HG02571 (cell line): ENCODE measurements around the gene SNAP25.

Source experiments
- ATAC-seq: cut with Tn5 transposase; IDR thresholded peaks from one replicate; pipeline ENCODE4 v1.9.1; 2021; ENCODE audit warnings: mild to moderate bottlenecking, moderate library complexity; ENCODE audit not compliant: unreplicated experiment

The SNAP25 gene

GRCh38 chr20:10261702-10262101 is 43.1 kb downstream of the SNAP25 start:
- ATAC-seq, result no peak

GRCh38 chr20:10263385-10264165 is 44.9 kb downstream of the SNAP25 start:
- no peak for ATAC-seq

DNA sequence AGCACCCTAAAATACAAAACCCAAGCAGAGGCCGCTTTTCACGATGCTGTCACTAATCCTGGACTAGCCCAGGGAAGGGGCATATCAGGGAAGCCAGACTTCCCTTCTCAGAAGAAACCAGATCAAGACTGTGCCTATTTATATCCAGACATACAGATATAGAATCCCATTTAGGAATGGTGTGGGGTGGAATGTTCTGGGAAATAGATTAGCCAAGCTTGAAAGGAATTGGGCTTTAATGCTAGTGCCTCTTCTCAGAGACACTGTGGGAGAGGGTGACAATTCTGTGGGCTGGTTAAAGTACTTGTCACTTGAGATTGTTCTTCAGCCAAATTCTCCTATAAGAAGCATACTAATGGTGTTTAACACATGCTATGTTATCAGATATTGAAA is 45.5 kb downstream of the SNAP25 start:
- ATAC-seq, result no peak

DNA sequence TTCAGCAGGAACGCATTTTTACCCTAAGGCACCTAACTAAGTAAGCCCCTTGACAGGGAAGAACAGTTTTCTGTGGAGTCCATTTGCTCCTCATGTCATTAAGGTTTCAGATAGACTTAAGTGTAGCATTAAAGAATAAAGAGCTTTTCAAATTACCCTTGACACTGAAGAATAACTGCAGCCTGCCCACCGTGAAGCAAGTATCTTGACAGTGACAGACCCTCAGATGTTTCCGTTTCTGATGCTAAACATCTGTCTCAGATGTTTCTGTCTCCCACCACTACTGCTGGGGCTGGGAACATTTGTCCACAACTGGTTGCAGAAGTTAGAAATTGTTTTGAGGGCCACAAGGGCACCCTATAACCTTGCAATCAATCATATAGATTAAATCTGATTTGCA is 50.0 kb downstream of the SNAP25 start:
- ATAC-seq, result no peak

DNA sequence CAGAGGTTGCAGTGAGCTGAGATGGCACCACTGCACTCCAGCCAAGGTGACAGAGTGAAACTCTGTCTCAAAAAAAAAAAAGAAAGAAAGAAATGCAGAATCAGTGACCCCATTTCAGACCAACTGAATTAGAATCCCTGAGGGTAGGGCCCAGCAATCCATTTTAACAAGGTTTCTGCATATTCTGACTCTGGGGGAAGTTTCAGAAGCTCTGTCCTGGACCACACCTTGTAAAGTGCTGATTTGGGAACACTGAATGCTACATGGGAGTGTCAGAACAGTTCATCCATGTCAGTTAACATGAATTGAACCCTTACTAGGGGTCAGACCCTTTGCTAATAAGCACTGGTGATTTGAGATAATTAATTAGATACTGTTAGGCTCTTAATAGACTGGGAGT is 52.0 kb downstream of the SNAP25 start:
- ATAC-seq, result no peak

DNA sequence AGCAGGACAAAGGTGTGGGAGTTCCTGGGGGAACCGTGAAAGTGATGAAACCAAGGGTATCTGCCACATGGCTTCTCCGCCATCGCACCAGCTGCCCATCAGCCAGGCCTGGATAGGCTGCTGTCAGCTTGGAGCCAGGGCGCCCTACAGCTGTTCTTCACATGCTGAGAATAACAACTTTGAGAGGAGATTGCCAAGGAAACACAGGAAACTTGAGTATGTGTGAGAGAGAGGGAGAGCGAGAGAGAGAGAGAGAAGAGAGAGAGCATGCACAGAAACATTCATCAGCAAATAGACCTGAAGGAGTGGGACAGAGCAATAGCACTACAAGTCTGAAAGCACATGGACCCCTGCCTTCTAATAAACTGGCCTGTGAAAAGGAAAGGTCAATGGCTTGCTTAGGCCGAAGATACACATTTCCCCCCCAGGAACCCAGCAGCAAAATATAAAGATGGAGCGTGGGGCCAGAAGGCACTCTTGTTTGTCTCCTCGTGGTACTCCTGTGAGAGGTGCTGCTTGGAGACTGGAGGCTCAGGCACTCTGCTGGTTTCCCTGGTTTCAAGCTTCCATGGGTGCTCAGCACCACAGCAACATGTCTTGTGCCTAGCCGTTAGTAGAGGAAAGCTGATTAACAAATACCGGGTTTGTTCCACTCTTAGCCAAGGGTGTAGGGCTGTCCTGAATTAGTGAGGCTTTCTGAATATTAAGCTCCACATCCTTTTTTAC is 53.0 kb downstream of the SNAP25 start:
- no peak for ATAC-seq

GRCh38 chr20:10276878-10277580 is 58.4 kb downstream of the SNAP25 start:
- ATAC-seq, result no peak

DNA sequence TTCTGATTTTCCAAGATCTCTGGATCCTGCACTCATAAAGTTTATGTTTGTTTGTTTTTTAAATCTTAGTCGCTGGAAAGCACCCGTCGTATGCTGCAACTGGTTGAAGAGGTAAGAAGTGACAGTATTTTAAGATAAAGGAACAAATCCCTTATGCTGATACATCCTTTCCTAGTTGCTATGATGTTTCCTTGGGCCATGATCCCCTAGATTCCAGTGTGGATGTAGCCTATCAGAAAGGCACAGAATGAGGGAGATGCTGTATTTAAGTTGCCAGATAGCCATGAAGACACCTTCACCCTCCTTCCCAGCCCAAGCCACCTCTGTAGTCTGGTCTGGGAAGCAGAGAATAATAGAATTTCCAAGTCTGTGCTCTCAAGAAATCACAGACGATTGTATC is 59.0 kb downstream of the SNAP25 start:
- ATAC-seq, result no peak

DNA sequence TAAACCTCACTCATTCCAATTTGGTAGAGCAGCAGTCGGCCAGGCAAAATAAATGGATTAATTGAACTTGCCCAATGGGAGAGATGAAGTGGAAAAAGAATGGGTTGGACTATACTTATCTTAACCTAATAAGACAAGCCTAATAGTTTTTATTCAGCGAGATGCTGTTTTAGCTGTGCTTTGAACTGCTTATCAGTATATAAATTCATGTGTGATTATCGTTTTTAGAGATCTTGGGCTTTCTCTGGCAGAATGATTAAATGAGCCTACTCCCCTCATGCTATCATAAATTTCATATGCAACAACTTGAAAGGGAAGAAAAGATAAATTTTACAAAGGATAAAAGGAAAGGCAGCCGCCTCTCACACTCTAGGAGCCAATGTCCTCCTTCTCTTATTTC is 59.8 kb downstream of the SNAP25 start:
- no peak for ATAC-seq

DNA sequence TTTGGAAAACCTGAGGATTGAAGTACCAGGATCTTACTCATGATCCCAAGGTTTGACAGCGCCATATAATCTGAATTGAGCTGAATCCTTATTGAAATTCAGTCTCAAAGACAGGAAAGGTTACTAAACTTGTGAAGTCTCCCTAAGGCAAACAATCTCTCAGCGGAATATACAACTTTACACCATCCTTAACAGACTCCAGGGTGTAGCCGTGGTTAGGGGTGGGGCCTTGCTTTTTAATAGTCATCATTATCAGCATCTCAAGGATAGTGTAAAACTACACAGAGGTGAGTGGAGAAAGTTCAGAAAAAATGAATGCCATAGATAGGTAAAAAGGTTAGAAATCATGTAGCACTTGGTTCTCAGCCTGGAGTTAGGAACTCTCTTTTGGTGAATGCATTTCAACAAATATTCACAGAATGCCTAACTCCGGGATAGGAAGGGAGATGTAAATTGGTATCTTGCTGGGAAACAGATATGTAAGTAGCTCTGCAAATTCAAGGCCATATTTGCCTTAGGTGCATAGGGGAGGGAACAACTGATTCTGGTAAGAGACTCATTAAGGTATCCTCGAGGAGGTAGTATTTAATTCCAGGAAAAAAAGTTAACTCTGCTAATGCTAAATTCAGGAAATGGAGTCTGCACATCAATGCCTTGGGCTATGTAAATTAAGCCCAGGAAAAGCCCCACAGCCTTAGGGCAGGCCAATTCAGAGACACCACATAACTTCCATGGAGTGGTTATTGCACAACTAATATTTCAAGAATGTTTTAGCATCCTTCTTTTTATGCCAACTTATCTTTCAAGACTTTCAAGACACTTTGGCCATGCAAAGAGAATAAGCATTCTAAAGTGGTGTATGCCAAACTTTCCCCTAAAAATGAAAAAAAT is 61.6 kb downstream of the SNAP25 start:
- no peak for ATAC-seq

- ATAC-seq, result no peak
Observed at GRCh38 chr20:10281911-10282310, 63.3 kb downstream of the SNAP25 start.

- ATAC-seq, result no peak
Observed at GRCh38 chr20:10282979-10283456, 64.4 kb downstream of the SNAP25 start.

GRCh38 chr20:10286356-10286755 is 67.7 kb downstream of the SNAP25 start:
- no peak for ATAC-seq

DNA sequence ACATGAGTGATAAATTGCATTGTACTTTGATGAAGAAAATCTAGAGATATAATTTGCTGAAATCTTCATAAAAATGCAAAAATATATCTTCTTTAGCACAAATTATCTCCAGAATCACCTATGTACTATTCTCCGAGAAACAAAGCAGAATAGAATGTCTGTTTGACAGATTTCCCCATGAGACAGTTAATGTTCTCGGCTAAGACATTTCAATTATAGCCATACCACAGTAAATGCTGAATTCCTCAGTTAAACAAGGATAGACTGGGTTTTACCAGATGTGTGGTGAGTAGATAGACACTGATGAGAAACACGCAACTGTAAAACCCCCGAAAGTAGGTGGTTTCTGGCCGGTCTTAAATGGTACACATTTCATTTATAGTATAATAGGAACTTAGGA is 69.8 kb downstream of the SNAP25 start:
- no peak for ATAC-seq

DNA sequence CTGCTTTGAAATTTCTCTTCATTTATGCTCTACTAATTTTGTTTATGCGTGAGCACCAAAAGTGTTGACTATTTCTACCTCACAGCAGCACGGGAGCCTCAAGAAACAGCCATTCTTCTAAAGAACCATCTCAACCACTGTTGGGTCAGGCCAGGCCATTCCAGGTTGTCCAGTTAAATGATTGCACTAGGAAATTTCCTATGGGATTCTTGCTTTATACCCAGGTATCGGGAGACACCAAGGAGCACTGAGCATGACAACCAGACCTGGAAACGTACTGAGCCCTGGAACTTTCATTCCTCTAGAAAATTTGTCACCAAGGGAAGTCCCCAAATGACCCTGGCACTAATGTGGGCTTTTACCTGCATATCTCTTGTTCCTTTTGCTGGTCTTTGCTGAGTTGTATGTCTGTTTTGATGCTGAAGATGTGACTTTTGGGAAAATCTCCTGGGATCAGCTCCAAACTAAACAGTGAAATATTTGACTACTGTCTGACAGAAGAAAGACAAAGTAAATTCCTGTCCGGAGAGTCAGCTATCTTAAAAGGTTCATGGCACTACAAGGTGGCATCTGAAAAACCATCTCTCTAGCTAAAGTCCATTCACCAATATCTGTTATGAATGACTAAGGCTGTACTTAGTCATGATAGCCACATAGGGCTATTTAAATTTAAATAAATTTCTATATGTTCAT is 70.5 kb downstream of the SNAP25 start:
- ATAC-seq, result no peak

DNA sequence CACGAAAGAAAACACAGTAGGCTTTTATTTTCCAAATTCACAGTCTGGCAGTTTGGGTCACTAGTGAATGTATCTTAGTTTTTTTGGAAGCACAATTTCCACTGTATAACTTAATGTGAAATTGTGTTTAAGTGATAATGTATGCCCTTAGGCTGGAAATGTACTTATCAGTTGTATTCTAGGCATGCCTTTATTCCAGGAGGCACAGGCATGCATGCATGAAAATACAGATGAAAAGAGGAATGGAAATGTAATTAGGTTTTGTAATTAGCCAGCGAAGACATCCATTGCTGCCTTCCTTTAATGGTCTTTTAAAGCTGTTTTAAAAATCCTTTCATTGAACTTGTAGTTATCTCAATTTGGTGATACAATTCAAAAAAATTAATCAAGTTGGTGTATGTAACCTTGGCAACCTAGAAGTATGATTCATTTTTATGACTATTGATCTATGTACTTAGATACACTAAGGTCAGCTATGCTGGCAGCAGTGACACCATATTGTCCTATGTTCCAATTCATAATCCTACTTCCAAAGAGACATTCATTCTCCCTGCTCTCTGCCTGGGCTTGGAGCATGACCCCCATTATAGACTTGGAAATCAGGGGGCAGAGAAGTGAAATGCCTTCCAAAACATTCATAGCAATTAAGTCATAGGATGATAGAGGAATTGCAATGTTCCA is 73.1 kb downstream of the SNAP25 start:
- ATAC-seq, result no peak

- no peak for ATAC-seq
Observed at GRCh38 chr20:10297223-10297622, 78.6 kb downstream of the SNAP25 start.

GRCh38 chr20:10297684-10298240 is 79.1 kb downstream of the SNAP25 start:
- ATAC-seq, result no peak
